GM11168 (cell line): ENCODE data around the gene MED10.

ENCODE experiments used
- in situ Hi-C: fragments of 300-500 bp; cut with MboI; formaldehyde crosslinking; loops from one replicate; pipeline ENCODE4 v1.12.0; 2022; ENCODE audit warnings: low sequenced_read_pairs; ENCODE audit not compliant: unreplicated experiment

The MED10 gene

GRCh38 chr5:6399980-6400910 is 21.9 kb upstream of the MED10 start:
- in situ Hi-C loops: no loop called here

GRCh38 chr5:6398570-6399230 is 20.4 kb upstream of the MED10 start:
- in situ Hi-C loops: no loop called here

- in situ Hi-C loops: no loop called here
Observed at GRCh38 chr5:6397536-6398269, 19.4 kb upstream of the MED10 start.

GRCh38 chr5:6396836-6397535 is 18.6 kb upstream of the MED10 start:
- in situ Hi-C loops: no loop called here

- in situ Hi-C loops: no loop called here
Observed at GRCh38 chr5:6396043-6396442, 17.7 kb upstream of the MED10 start.

GRCh38 chr5:6395621-6396020 is 17.3 kb upstream of the MED10 start:
- in situ Hi-C loops: no loop called here

- in situ Hi-C loops: no loop called here
Observed at GRCh38 chr5:6395102-6395445, 16.7 kb upstream of the MED10 start.

GRCh38 chr5:6394429-6395101 is 16.2 kb upstream of the MED10 start:
- in situ Hi-C loops: no loop called here

GRCh38 chr5:6393596-6394194 is 15.3 kb upstream of the MED10 start:
- in situ Hi-C loops: no loop called here

- in situ Hi-C loops: no loop called here
Observed at GRCh38 chr5:6392561-6392960, 14.2 kb upstream of the MED10 start.

GRCh38 chr5:6391151-6391550 is 12.8 kb upstream of the MED10 start:
- in situ Hi-C loops: no loop called here

- in situ Hi-C loops: no loop called here
Observed at GRCh38 chr5:6389946-6390530, 11.7 kb upstream of the MED10 start.

GRCh38 chr5:6389397-6389796 is 11.1 kb upstream of the MED10 start:
- in situ Hi-C loops: no loop called here

GRCh38 chr5:6387970-6388369 is 9.6 kb upstream of the MED10 start:
- in situ Hi-C loops: no loop called here

- in situ Hi-C loops: no loop called here
Observed at GRCh38 chr5:6386271-6386670, 7.9 kb upstream of the MED10 start.

GRCh38 chr5:6384856-6385255 is 6.5 kb upstream of the MED10 start:
- in situ Hi-C loops: no loop called here

GRCh38 chr5:6383376-6383775 is 5.0 kb upstream of the MED10 start:
- in situ Hi-C loops: no loop called here

GRCh38 chr5:6379246-6379645 is 899 bp upstream of the MED10 start:
- in situ Hi-C loops: no loop called here

GRCh38 chr5:6378766-6379103 is 388 bp upstream of the MED10 start:
- in situ Hi-C loops: no loop called here
